Measurements from ENCODE around the gene IARS1.

The IARS1 gene

GRCh38 chr9:92291577-92291976, 1.9 kb downstream of the IARS1 start:
- TF ChIP-seq CEBPB (IDR thresholded peaks at IDR 0.05) (no peak), EGR1 (IDR thresholded peaks at IDR 0.05) (no peak), EP300 (IDR thresholded peaks at IDR 0.05; ENCODE audit: borderline replicate concordance) (no peak), REST (IDR thresholded peaks at IDR 0.05; ENCODE audit: low read depth) (no peak), RAD21 (IDR thresholded peaks at IDR 0.05; ENCODE audit: low read depth) (no peak), CREB1 (IDR thresholded peaks at IDR 0.05; ENCODE audit: low read depth) (no peak), ZBTB7A (IDR thresholded peaks at IDR 0.05; ENCODE audit: low read depth) (no peak), YY1 (IDR thresholded peaks at IDR 0.05; ENCODE audit: low read depth) (no peak), USF1 (IDR thresholded peaks at IDR 0.05) (no peak)

- no peak for TF ChIP-seq RAD21 (IDR thresholded peaks at IDR 0.05; ENCODE audit: low read depth)
- no peak for TF ChIP-seq CREB1 (IDR thresholded peaks at IDR 0.05; ENCODE audit: low read depth)
- no peak for TF ChIP-seq USF1 (IDR thresholded peaks at IDR 0.05)
- no peak for TF ChIP-seq TAF1 (IDR thresholded peaks at IDR 0.05; ENCODE audit: low read depth)
- TF ChIP-seq CEBPB (IDR thresholded peaks at IDR 0.05) = no peak
- TF ChIP-seq NFIC (IDR thresholded peaks at IDR 0.05) = no peak
- no peak for TF ChIP-seq TEAD4 (IDR thresholded peaks at IDR 0.05)
- TF ChIP-seq EGR1 (IDR thresholded peaks at IDR 0.05) = no peak
- no peak for TF ChIP-seq TCF12 (IDR thresholded peaks at IDR 0.05; ENCODE audit: low read depth)
- TF ChIP-seq FOXM1 (IDR thresholded peaks at IDR 0.05; ENCODE audit: borderline replicate concordance, low read depth) = no peak
- no peak for TF ChIP-seq REST (IDR thresholded peaks at IDR 0.05; ENCODE audit: low read depth)
Observed at GRCh38 chr9:92290785-92291429, 2.6 kb downstream of the IARS1 start.

- TF ChIP-seq TCF12 (IDR thresholded peaks at IDR 0.05; ENCODE audit: low read depth) = no peak
- TF ChIP-seq CREB1 (IDR thresholded peaks at IDR 0.05; ENCODE audit: low read depth) = no peak
- TF ChIP-seq TEAD4 (IDR thresholded peaks at IDR 0.05) = no peak
- no peak for TF ChIP-seq RAD21 (IDR thresholded peaks at IDR 0.05; ENCODE audit: low read depth)
- no peak for TF ChIP-seq NFIC (IDR thresholded peaks at IDR 0.05)
Observed at GRCh38 chr9:92289708-92290390, 3.6 kb downstream of the IARS1 start.

- TF ChIP-seq FOXM1 (IDR thresholded peaks at IDR 0.05; ENCODE audit: borderline replicate concordance, low read depth) (no peak), NFIC (IDR thresholded peaks at IDR 0.05) (no peak), TAF1 (IDR thresholded peaks at IDR 0.05; ENCODE audit: low read depth) (no peak), REST (IDR thresholded peaks at IDR 0.05; ENCODE audit: low read depth) (no peak), USF1 (IDR thresholded peaks at IDR 0.05) (no peak), TEAD4 (IDR thresholded peaks at IDR 0.05) (no peak), CREB1 (IDR thresholded peaks at IDR 0.05; ENCODE audit: low read depth) (no peak), YY1 (IDR thresholded peaks at IDR 0.05; ENCODE audit: low read depth) (no peak), EP300 (IDR thresholded peaks at IDR 0.05; ENCODE audit: borderline replicate concordance) (no peak), EGR1 (IDR thresholded peaks at IDR 0.05) (no peak), CEBPB (IDR thresholded peaks at IDR 0.05) (no peak), RAD21 (IDR thresholded peaks at IDR 0.05; ENCODE audit: low read depth) (no peak), TCF12 (IDR thresholded peaks at IDR 0.05; ENCODE audit: low read depth) (no peak), ZBTB7A (IDR thresholded peaks at IDR 0.05; ENCODE audit: low read depth) (no peak)
Observed at GRCh38 chr9:92279302-92279701, 14.2 kb downstream of the IARS1 start.
